Peyer's patch (tissue), 4 donors: Measurements from ENCODE around the gene BTBD16. TPM values are rescaled to one million over a fixed set of nuclear protein-coding genes. Genes with fewer than 3 reads are reported as not detected.

Experiments used
- DNase-seq, 3 donors: peaks; one replicate each; pipeline ENCODE4 v3.0.0-alpha.2; 2017 to 2019
- H3K27ac ChIP-seq, 4 donors: fragments of 200-600 bp; sonication (generic); one replicate each; pipeline ENCODE4 v1.5.1; 2016 to 2019
- H3K27me3 ChIP-seq, 2 donors: fragments of 200-600 bp; sonication (generic); one replicate each; pipeline ENCODE4 v1.5.1; 2019
- H3K36me3 ChIP-seq, 3 donors: fragments of 200-600 bp; sonication (generic); one replicate each; pipeline ENCODE4 v1.5.1; 2016 to 2019
- H3K4me1 ChIP-seq, 4 donors: fragments of 200-600 bp; sonication (generic); one replicate each; pipeline ENCODE4 v1.5.1; 2016 to 2019
- H3K4me3 ChIP-seq, 4 donors: fragments of 200-600 bp; sonication (generic); 1 replicate in 3 of 4; 2 replicates in 1 of 4; pipeline ENCODE4 v1.5.1; 2016 to 2019; ENCODE audit warnings: mild to moderate bottlenecking in 1 of 4
- H3K9me3 ChIP-seq, 4 donors: fragments of 200-600 bp; sonication (generic); one replicate each; pipeline ENCODE4 v1.5.1; 2016 to 2019; ENCODE audit warnings: mild to moderate bottlenecking in 1 of 4
- CTCF ChIP-seq, 6 experiments: fragments of 450-650 bp in 4 of 6; fragments of 200-600 bp in 2 of 6; sonication (generic) in 1 of 6; IDR thresholded peaks; one replicate each; pipeline ENCODE4 v1.5.1; 2017 to 2019; ENCODE audit warnings: antibody characterized with exemption in 6 of 6, mild to moderate bottlenecking in 3 of 6, moderate library complexity in 1 of 6
- POLR2A ChIP-seq, 2 donors: fragments of 450-650 bp; IDR thresholded peaks; one replicate each; pipeline ENCODE4 v1.5.1; 2017; ENCODE audit warnings: antibody characterized with exemption in 2 of 2, mild to moderate bottlenecking in 2 of 2, moderate library complexity in 2 of 2
- total RNA-seq, 4 donors: library from RNA; depleted of rRNA; stranded (reverse); fragments of >200 nt; gene quantifications; one replicate each; pipeline ENCODE4 v1.1.0, GENCODE V29; 2016

The BTBD16 gene
- not detected for total RNA-seq

- no peaks in the 10 kb centered on the region for H3K9me3 ChIP-seq
- no peaks in the 10 kb centered on the region for H3K27me3 ChIP-seq
- H3K36me3 ChIP-seq, result peaks cover 0 to 7% (median 0%) of the 10 kb centered on the region in 3 donors
- H3K4me3 ChIP-seq, result no peak within 1 kb of the TSS
- no peaks in the 10 kb centered on the region for H3K4me1 ChIP-seq
- H3K27ac ChIP-seq, result no peak within 1 kb of the TSS
- DNase-seq, result no peak
- TF ChIP-seq POLR2A (IDR thresholded peaks at IDR 0.05) (no peak), CTCF (IDR thresholded peaks at IDR 0.05) (no peak)
Observed at GRCh38 chr10:122271076-122271475, at the start of gene BTBD16. Gene BTBD16 (plus strand): TSS chr10:122271296. CDS start chr10:122275082, 3,786 bp downstream.

- Histone ChIP-seq H3K27me3 (no peaks in the 10 kb centered on the region), H3K4me1 (no peaks in the 10 kb centered on the region), H3K9me3 (no peaks in the 10 kb centered on the region), H3K36me3 (peaks cover 0 to 81% (median 0%) of the 10 kb centered on the region in 3 donors), H3K27ac (no peak overlapping the region), H3K4me3 (no peak overlapping the region)
- no peak for TF ChIP-seq POLR2A (IDR thresholded peaks at IDR 0.05)
- no peak for TF ChIP-seq CTCF (IDR thresholded peaks at IDR 0.05)
- no peak for DNase-seq
Observed at GRCh38 chr10:122221958-122222357, 49.1 kb upstream of the BTBD16 start.

GRCh38 chr10:122222638-122223037 is 48.5 kb upstream of the BTBD16 start:
- Histone ChIP-seq H3K27ac (no peak overlapping the region), H3K27me3 (no peaks in the 10 kb centered on the region), H3K9me3 (no peaks in the 10 kb centered on the region), H3K4me3 (no peak overlapping the region), H3K4me1 (no peaks in the 10 kb centered on the region), H3K36me3 (peaks cover 0 to 83% (median 0%) of the 10 kb centered on the region in 3 donors)
- DNase-seq, result no peak
- TF ChIP-seq CTCF (IDR thresholded peaks at IDR 0.05), result no peak
- no peak for TF ChIP-seq POLR2A (IDR thresholded peaks at IDR 0.05)

- Histone ChIP-seq H3K9me3 (no peaks in the 10 kb centered on the region), H3K27ac (no peak overlapping the region), H3K4me3 (no peak overlapping the region), H3K4me1 (no peaks in the 10 kb centered on the region), H3K36me3 (peaks cover 0 to 85% (median 0%) of the 10 kb centered on the region in 3 donors), H3K27me3 (no peaks in the 10 kb centered on the region)
- no peak for TF ChIP-seq POLR2A (IDR thresholded peaks at IDR 0.05)
- no peak for TF ChIP-seq CTCF (IDR thresholded peaks at IDR 0.05)
- no peak for DNase-seq
Observed at GRCh38 chr10:122224159-122224558, 46.9 kb upstream of the BTBD16 start.

- Histone ChIP-seq H3K27ac (no peak overlapping the region), H3K36me3 (peaks cover 0 to 86% (median 0%) of the 10 kb centered on the region in 3 donors), H3K27me3 (no peaks in the 10 kb centered on the region), H3K9me3 (no peaks in the 10 kb centered on the region), H3K4me3 (no peak overlapping the region), H3K4me1 (no peaks in the 10 kb centered on the region)
- TF ChIP-seq CTCF (IDR thresholded peaks at IDR 0.05) (no peak), POLR2A (IDR thresholded peaks at IDR 0.05) (no peak)
- DNase-seq, result no peak
Observed at GRCh38 chr10:122225330-122225729, 45.8 kb upstream of the BTBD16 start.

- TF ChIP-seq CTCF (IDR thresholded peaks at IDR 0.05), result no peak
- Histone ChIP-seq H3K9me3 (no peaks in the 10 kb centered on the region), H3K4me3 (no peak overlapping the region), H3K27me3 (no peaks in the 10 kb centered on the region), H3K36me3 (peaks cover 0 to 87% (median 0%) of the 10 kb centered on the region in 3 donors), H3K4me1 (no peaks in the 10 kb centered on the region), H3K27ac (no peak overlapping the region)
- DNase-seq, result no peak
Observed at GRCh38 chr10:122227754-122228153, 43.3 kb upstream of the BTBD16 start.
